K562 (cell line): ENCODE measurements around the gene ABHD13. TPM values are rescaled to one million over a fixed set of nuclear protein-coding genes. Genes with fewer than 3 reads are reported as not detected.

Source experiments
- DPF2 ChIP-seq: fragments of 450-650 bp; IDR thresholded peaks from 2 replicates; pipeline ENCODE4 v1.6.1; 2016
- ERF ChIP-seq: fragments of 450-650 bp; formaldehyde crosslinking; IDR thresholded peaks from 2 replicates; pipeline ENCODE4 v1.4.0; 2020; ENCODE audit warnings: mild to moderate bottlenecking, mixed read lengths
- FOXP1 ChIP-seq: sonication (generic); formaldehyde crosslinking; IDR thresholded peaks from 2 replicates; pipeline ENCODE4 v1.8.0; 2022; ENCODE audit warnings: mild to moderate bottlenecking, missing genetic modification reagents
- POLR2AphosphoS5 ChIP-seq: IDR thresholded peaks from 2 replicates; pipeline ENCODE4 v1.6.1; 2011; ENCODE audit warnings: mild to moderate bottlenecking, low read depth, low read length, moderate library complexity; ENCODE audit not compliant: control insufficient read depth, insufficient read depth
- RBM34 ChIP-seq: fragments of 200-400 bp; formaldehyde crosslinking; IDR thresholded peaks from 2 replicates; pipeline ENCODE4 v1.6.1; 2018; ENCODE audit warnings: low read length, borderline replicate concordance; ENCODE audit not compliant: insufficient read depth
- SIN3B ChIP-seq: fragments of 450-650 bp; IDR thresholded peaks from 2 replicates; pipeline ENCODE4 v1.6.1; 2017; ENCODE audit warnings: low read depth, mild to moderate bottlenecking, moderate library complexity
- ZBTB2 ChIP-seq: fragments of 450-650 bp; IDR thresholded peaks from 2 replicates; pipeline ENCODE4 v1.6.1; 2016; ENCODE audit warnings: antibody characterized with exemption
- polyA plus RNA-seq, 8 experiments: library from polyadenylated mRNA; depleted of rRNA in 4 of 8; stranded (reverse) in 5 of 8; unstranded in 3 of 8; fragments of >200 nt; fragmentation: Nextera tagmentation in 2 of 8; fragmentation: Illumina TruSeq in 1 of 8; extraction: Ambion mirVana in 2 of 8; extraction: Trizol in 1 of 8; gene quantifications; 2 replicates each; pipeline versions ENCODE4 v1.2.1 to v1.2.3, GENCODE V29; 2011 to 2014; ENCODE audit warnings: inconsistent platforms in 1 of 8, missing spikeins in 1 of 8
- total RNA-seq, 7 experiments: library from RNA; depleted of rRNA in 6 of 7; stranded (reverse); fragments of >200 nt in 6 of 7; fragmentation: Illumina TruSeq in 2 of 7; extraction: Trizol in 2 of 7; gene quantifications; 2 replicates each; pipeline versions ENCODE4 v1.2.1 to v1.2.3, GENCODE V29; 2011 to 2021; ENCODE audit warnings: low replicate concordance in 1 of 7
- TF ChIP-seq, protein P1 (sequence below): fragments of 450-650 bp; formaldehyde crosslinking; IDR thresholded peaks from 2 replicates; pipeline ENCODE4 v1.4.0; 2022; ENCODE audit warnings: mild to moderate bottlenecking, moderate library complexity
- TF ChIP-seq, protein P2 (sequence below): sonication (generic); formaldehyde crosslinking; IDR thresholded peaks from 2 replicates; pipeline ENCODE4 v1.8.0; 2022; ENCODE audit warnings: mild to moderate bottlenecking, missing genetic modification reagents

ABHD13 gene
- total and polyA plus RNA-seq, 9 of the 15 experiments (the other 6 are each of a cell fraction or from before 2014, with no cell fraction given): 1.7 to 7.0 (median 4.1) TPM

DNA sequence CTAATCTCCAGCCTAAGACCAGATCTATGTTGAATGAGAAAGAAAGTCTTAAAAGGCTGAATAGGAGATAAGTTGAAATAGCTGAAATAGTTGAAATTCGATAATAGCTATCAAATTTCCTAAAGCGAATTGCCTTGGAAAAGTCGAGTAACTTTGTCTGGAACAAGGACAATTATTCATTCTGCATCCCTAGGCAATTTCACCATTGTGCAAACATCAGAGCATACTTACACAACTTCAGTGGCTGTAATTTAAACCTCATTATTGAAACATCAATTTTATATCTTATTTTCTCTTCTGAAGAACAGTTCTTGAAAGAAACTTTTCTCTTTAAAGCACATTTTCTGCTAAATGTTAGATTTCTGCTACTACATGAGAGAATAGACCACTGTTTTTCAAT is 64.9 kb downstream of the ABHD13 start (continued):
- no peak for TF ChIP-seq ZBTB2
- TF ChIP-seq, protein P1, sequence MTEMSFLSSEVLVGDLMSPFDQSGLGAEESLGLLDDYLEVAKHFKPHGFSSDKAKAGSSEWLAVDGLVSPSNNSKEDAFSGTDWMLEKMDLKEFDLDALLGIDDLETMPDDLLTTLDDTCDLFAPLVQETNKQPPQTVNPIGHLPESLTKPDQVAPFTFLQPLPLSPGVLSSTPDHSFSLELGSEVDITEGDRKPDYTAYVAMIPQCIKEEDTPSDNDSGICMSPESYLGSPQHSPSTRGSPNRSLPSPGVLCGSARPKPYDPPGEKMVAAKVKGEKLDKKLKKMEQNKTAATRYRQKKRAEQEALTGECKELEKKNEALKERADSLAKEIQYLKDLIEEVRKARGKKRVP: no peak
- TF ChIP-seq ERF (CRISPR knock-in tag): no peak
- TF ChIP-seq DPF2: no peak
- TF ChIP-seq POLR2AphosphoS5: no peak
- TF ChIP-seq SIN3B: no peak
- TF ChIP-seq, protein P2, sequence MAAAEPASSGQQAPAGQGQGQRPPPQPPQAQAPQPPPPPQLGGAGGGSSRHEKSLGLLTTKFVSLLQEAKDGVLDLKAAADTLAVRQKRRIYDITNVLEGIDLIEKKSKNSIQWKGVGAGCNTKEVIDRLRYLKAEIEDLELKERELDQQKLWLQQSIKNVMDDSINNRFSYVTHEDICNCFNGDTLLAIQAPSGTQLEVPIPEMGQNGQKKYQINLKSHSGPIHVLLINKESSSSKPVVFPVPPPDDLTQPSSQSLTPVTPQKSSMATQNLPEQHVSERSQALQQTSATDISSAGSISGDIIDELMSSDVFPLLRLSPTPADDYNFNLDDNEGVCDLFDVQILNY (CRISPR knock-in tag): no peak
- no peak for TF ChIP-seq RBM34
- no peak for TF ChIP-seq FOXP1 (CRISPR knock-in tag)
- TF ChIP-seq, all 486 proteins: peak for 0

Other genes starting within 250 kb of the ABHD13 start
- 2.5 and 3.1 TPM in 2 replicates for gene LIG4, start 2.9 kb upstream of the ABHD13 start, total RNA-seq (2014; rRNA removed)
- 6.1 and 7.1 TPM in 2 replicates for gene LIG4, start 2.9 kb upstream of the ABHD13 start, total RNA-seq (2014; rRNA removed; fragmentation: Illumina TruSeq; extraction: Trizol)
- 4.6 and 5.1 TPM in 2 replicates for gene LIG4, start 2.9 kb upstream of the ABHD13 start, total RNA-seq (2015; rRNA removed; fragmentation: Illumina TruSeq; extraction: Trizol)
- 4.0 and 4.1 TPM in 2 replicates for gene LIG4, start 2.9 kb upstream of the ABHD13 start, total RNA-seq (2021)
- 5.9 and 7.8 TPM in 2 replicates for gene LIG4, start 2.9 kb upstream of the ABHD13 start, polyA plus RNA-seq (2011; rRNA removed)
- gene LIG4, start 2.9 kb upstream of the ABHD13 start, polyA plus RNA-seq (2014; fragmentation: Illumina TruSeq; extraction: Trizol): 5.3 and 7.1 TPM in 2 replicates
- 1 to 10 TPM; 1.5 to 3.1 TPM for gene LIG4, start 2.9 kb upstream of the ABHD13 start, polyA plus RNA-seq (2014; fragmentation: Nextera tagmentation; extraction: Ambion mirVana)
- 4.5 and 6.0 TPM in 2 replicates for gene LIG4, start 2.9 kb upstream of the ABHD13 start, polyA plus RNA-seq (2014; rRNA removed)
- gene TNFSF13B, start 51.3 kb downstream of the ABHD13 start, total RNA-seq (2014; rRNA removed): 1.1 and 2.0 TPM in 2 replicates
- gene TNFSF13B, start 51.3 kb downstream of the ABHD13 start, total RNA-seq (2014; rRNA removed; fragmentation: Illumina TruSeq; extraction: Trizol): 1.2 and 1.4 TPM in 2 replicates
- 1.5 and 2.0 TPM in 2 replicates for gene TNFSF13B, start 51.3 kb downstream of the ABHD13 start, total RNA-seq (2015; rRNA removed; fragmentation: Illumina TruSeq; extraction: Trizol)
- gene TNFSF13B, start 51.3 kb downstream of the ABHD13 start, total RNA-seq (2021): 0.94 and 2.1 TPM in 2 replicates
- gene TNFSF13B, start 51.3 kb downstream of the ABHD13 start, polyA plus RNA-seq (2011; rRNA removed): 1.5 and 3.3 TPM in 2 replicates
- 1.5 TPM in 2 replicates for gene TNFSF13B, start 51.3 kb downstream of the ABHD13 start, polyA plus RNA-seq (2014; fragmentation: Illumina TruSeq; extraction: Trizol)
- 1 to 10 TPM; 1.3 to 1.9 TPM for gene TNFSF13B, start 51.3 kb downstream of the ABHD13 start, polyA plus RNA-seq (2014; fragmentation: Nextera tagmentation; extraction: Ambion mirVana)
- gene TNFSF13B, start 51.3 kb downstream of the ABHD13 start, polyA plus RNA-seq (2014; rRNA removed): 1.0 and 1.1 TPM in 2 replicates